Measurements from ENCODE around the gene BCAR3. TPM values are rescaled to one million over a fixed set of nuclear protein-coding genes. Genes with fewer than 3 reads are reported as not detected.

Gene BCAR3
- total RNA-seq, 1 donor from 2014 or later, result 59.5 TPM

DNA sequence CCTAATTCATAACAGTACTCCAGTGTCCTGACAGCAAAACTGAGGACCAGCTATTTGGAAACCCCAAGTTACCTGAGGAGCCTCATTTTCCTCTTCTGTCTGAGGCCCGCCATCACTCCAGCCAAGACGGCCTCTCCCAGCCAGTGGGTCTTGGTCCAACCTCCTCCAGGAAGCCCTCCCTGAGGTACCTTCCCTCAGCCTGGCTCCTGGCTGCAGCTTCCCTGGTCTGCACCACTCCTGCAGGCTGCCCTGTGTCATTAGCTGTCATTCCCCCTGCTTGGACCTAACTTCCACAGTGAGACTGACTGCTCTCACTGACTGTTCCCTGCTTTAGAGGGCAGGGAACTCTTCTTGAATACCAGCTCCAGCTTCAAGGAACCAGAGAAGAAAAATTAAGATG, 33.0 kb downstream of the BCAR3 start:
- POLR2A ChIA-PET, result interaction anchor here (0.5 kb wide), 1 partner anchor 101 kb away, joined by 3 read pairs; no protein-coding TSS in a partner anchor
- H3K4me3 Mint-ChIP-seq, result no peak overlapping the region

GRCh38 chr1:93641527-93641926, 40.1 kb downstream of the BCAR3 start:
- DNase-seq (no peak), ATAC-seq (ENCODE audit: low read depth) (no peak)
- Mint-ChIP-seq H3K27ac (no peak overlapping the region), H3K4me1 (peaks cover 45% of the 10 kb centered on the region), H3K4me3 (no peak overlapping the region), H3K36me3 (ENCODE audit: low read depth) (peaks cover 43% of the 10 kb centered on the region), H3K9me3 (no peaks in the 10 kb centered on the region), H3K27me3 (no peaks in the 10 kb centered on the region)
- ChIA-PET POLR2A (interaction anchor here (1.1 to 1.2 kb wide), 2 partner anchors 32 to 40 kb away, joined by 3 to 7 read pairs; partner anchors contain the start of gene BCAR3), CTCF (interaction anchor here (0.8 to 1.7 kb wide), 3 partner anchors 10 to 203 kb away, joined by 3 to 6 read pairs (median 4); no protein-coding TSS in a partner anchor)
- intact Hi-C loops (cut with micrococcal nuclease), result no loop called here
- TF ChIP-seq, protein P1, sequence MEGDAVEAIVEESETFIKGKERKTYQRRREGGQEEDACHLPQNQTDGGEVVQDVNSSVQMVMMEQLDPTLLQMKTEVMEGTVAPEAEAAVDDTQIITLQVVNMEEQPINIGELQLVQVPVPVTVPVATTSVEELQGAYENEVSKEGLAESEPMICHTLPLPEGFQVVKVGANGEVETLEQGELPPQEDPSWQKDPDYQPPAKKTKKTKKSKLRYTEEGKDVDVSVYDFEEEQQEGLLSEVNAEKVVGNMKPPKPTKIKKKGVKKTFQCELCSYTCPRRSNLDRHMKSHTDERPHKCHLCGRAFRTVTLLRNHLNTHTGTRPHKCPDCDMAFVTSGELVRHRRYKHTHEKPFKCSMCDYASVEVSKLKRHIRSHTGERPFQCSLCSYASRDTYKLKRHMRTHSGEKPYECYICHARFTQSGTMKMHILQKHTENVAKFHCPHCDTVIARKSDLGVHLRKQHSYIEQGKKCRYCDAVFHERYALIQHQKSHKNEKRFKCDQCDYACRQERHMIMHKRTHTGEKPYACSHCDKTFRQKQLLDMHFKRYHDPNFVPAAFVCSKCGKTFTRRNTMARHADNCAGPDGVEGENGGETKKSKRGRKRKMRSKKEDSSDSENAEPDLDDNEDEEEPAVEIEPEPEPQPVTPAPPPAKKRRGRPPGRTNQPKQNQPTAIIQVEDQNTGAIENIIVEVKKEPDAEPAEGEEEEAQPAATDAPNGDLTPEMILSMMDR (IDR thresholded peaks at IDR 0.05), result no peak

More for the DNA sequence above, 33.0 kb downstream of the BCAR3 start:
- Mint-ChIP-seq H3K27ac (no peak overlapping the region), H3K27me3 (no peaks in the 10 kb centered on the region), H3K36me3 (ENCODE audit: low read depth) (peaks cover 30% of the 10 kb centered on the region), H3K9me3 (no peaks in the 10 kb centered on the region), H3K4me1 (peaks cover 22% of the 10 kb centered on the region)
- CTCF ChIA-PET, result interaction anchor here (1.4 kb wide), 2 partner anchors 19 to 165 kb away, joined by 3 to 5 read pairs; no protein-coding TSS in a partner anchor
- TF ChIP-seq, protein P1 (IDR thresholded peaks at IDR 0.05), result no peak
- intact Hi-C loops (cut with micrococcal nuclease), result no loop called here
- ATAC-seq (ENCODE audit: low read depth) (no peak), DNase-seq (no peak)

- Mint-ChIP-seq H3K4me1 (peaks cover 45% of the 10 kb centered on the region), H3K27me3 (no peaks in the 10 kb centered on the region), H3K9me3 (no peaks in the 10 kb centered on the region), H3K4me3 (no peak overlapping the region), H3K36me3 (ENCODE audit: low read depth) (peaks cover 46% of the 10 kb centered on the region), H3K27ac (no peak overlapping the region)
- intact Hi-C loops (cut with micrococcal nuclease), result no loop called here
- TF ChIP-seq, protein P1 (IDR thresholded peaks at IDR 0.05), result no peak
- ATAC-seq (ENCODE audit: low read depth) (no peak), DNase-seq (no peak)
- ChIA-PET POLR2A (no interaction called here), CTCF (interaction anchor here (0.8 to 1.7 kb wide), 5 partner anchors 10 to 203 kb away, joined by 3 to 6 read pairs (median 3); no protein-coding TSS in a partner anchor)
These were observed 40.8 kb downstream of the BCAR3 start for GRCh38 chr1:93640656-93641440.

GRCh38 chr1:93638981-93639380, 42.7 kb downstream of the BCAR3 start:
- Mint-ChIP-seq H3K4me3 (no peak overlapping the region), H3K27me3 (no peaks in the 10 kb centered on the region), H3K27ac (no peak overlapping the region), H3K9me3 (no peaks in the 10 kb centered on the region), H3K36me3 (ENCODE audit: low read depth) (peaks cover 51% of the 10 kb centered on the region), H3K4me1 (peaks cover 31% of the 10 kb centered on the region)
- TF ChIP-seq, protein P1 (IDR thresholded peaks at IDR 0.05), result no peak
- DNase-seq, result no peak
- ChIA-PET POLR2A (interaction anchor here (1.0 to 1.1 kb wide), 2 partner anchors 175 to 294 kb away, joined by 3 read pairs; partner anchors contain the start of gene DR1), CTCF (interaction anchor here (0.8 to 3.5 kb wide), 3 partner anchors 10 to 175 kb away, joined by 3 to 17 read pairs (median 6); no protein-coding TSS in a partner anchor)
- no peak for ATAC-seq (ENCODE audit: low read depth)
- intact Hi-C loops (cut with micrococcal nuclease), result no loop called here

DNA sequence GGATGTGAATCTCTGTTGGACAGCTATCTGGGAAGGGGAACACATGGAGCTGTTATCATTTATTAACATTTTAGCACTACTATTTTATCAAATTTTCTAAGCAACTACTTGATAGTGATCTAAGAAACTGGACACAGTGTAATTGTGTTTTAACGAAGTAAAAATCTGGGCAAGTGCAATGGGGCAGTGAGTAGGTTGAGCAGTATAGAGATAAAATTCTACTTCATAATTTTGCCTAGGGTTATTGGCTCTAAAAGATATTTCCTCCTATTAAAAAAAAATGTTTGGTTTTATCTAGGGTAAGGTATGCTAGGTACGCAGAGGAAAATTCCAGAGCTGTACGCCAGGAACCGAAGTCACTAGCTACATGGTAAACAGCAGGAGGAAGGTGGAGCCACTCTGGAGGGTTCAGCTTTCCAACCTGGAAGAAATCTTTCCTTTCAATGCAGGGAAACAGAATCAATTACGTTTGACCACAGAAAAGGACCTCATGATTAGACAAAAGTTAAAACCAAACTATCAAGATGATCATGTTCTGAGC, 43.3 kb downstream of the BCAR3 start:
- ChIA-PET CTCF (interaction anchor here (0.8 to 3.5 kb wide), 3 partner anchors 9 to 175 kb away, joined by 3 to 17 read pairs (median 6); no protein-coding TSS in a partner anchor), POLR2A (interaction anchor here (1.0 to 1.1 kb wide), 3 partner anchors 9 to 293 kb away, joined by 3 read pairs; partner anchors contain the start of gene DR1)
- TF ChIP-seq, protein P1 (IDR thresholded peaks at IDR 0.05), result no peak
- DNase-seq (no peak), ATAC-seq (ENCODE audit: low read depth) (no peak)
- Mint-ChIP-seq H3K4me3 (no peak overlapping the region), H3K27me3 (no peaks in the 10 kb centered on the region), H3K27ac (no peak overlapping the region), H3K9me3 (no peaks in the 10 kb centered on the region), H3K4me1 (peaks cover 25% of the 10 kb centered on the region), H3K36me3 (ENCODE audit: low read depth) (peaks cover 51% of the 10 kb centered on the region)
- intact Hi-C loops (cut with micrococcal nuclease), result no loop called here

Data from activated B cell treated with CpG ODN at 0.5 μM for 24 hours (primary cell).